Liver (tissue), 9 donors: Measurements from ENCODE around the gene SEPTIN1. TPM values are rescaled to one million over a fixed set of nuclear protein-coding genes. Genes with fewer than 3 reads are reported as not detected.
"Not testable (repeated sequence)": the region's sequence is repeated elsewhere in the genome, so short reads cannot be mapped to it uniquely, and the experiment has no call there.

Source experiments
- DNase-seq: peaks from one replicate; pipeline ENCODE4 v3.0.0-alpha.2; 2017; ENCODE audit warnings: low spot score
- H3K27ac ChIP-seq, 2 donors: one replicate each; pipeline ENCODE4 v1.7.0; 2013; ENCODE audit warnings: inconsistent platforms in 2 of 2, low read length in 2 of 2, control low read depth in 1 of 2, low read depth in 1 of 2, mild to moderate bottlenecking in 1 of 2
- H3K27me3 ChIP-seq, 4 donors: one replicate each; pipeline versions ENCODE4 v1.6.1 to v1.7.0; 2013; ENCODE audit warnings: low read length in 3 of 4, inconsistent platforms in 1 of 4, mild to moderate bottlenecking in 1 of 4, moderate library complexity in 1 of 4; ENCODE audit not compliant: control insufficient read depth in 4 of 4, insufficient read depth in 4 of 4
- H3K36me3 ChIP-seq, 4 donors: one replicate each; pipeline versions ENCODE4 v1.6.1 to v1.7.0; 2013; ENCODE audit warnings: low read length in 3 of 4, mild to moderate bottlenecking in 3 of 4, low read depth in 1 of 4, moderate library complexity in 1 of 4; ENCODE audit not compliant: control insufficient read depth in 4 of 4, insufficient read depth in 3 of 4
- H3K4me1 ChIP-seq, 4 donors: one replicate each; pipeline versions ENCODE4 v1.6.1 to v1.7.0; 2013; ENCODE audit warnings: low read length in 3 of 4, mild to moderate bottlenecking in 3 of 4, moderate library complexity in 1 of 4; ENCODE audit not compliant: control insufficient read depth in 4 of 4, insufficient read depth in 4 of 4
- H3K4me3 ChIP-seq, 3 donors: one replicate each; pipeline versions ENCODE4 v1.6.1 to v1.7.0; 2013; ENCODE audit warnings: low read length in 3 of 3, control low read depth in 1 of 3, low read depth in 1 of 3, mild to moderate bottlenecking in 1 of 3
- H3K9ac ChIP-seq, 2 donors: one replicate each; pipeline ENCODE4 v1.7.0; 2013; ENCODE audit warnings: low read length in 2 of 2, mild to moderate bottlenecking in 2 of 2, moderate library complexity in 2 of 2, control low read depth in 1 of 2, low read depth in 1 of 2
- H3K9me3 ChIP-seq, 4 donors: one replicate each; pipeline versions ENCODE4 v1.6.1 to v1.7.0; 2013; ENCODE audit warnings: low read length in 3 of 4; ENCODE audit not compliant: control insufficient read depth in 4 of 4
- ATF3 ChIP-seq: IDR thresholded peaks from 2 replicates; pipeline ENCODE4 v1.6.1; 2016; ENCODE audit warnings: antibody characterized with exemption
- CTCF ChIP-seq: fragments of 150-350 bp; IDR thresholded peaks from 2 replicates; pipeline ENCODE4 v1.5.1; 2017; ENCODE audit warnings: improper control_type of control experiment, low read depth, low read length; ENCODE audit not compliant: missing input control
- EGR1 ChIP-seq, 2 donors: IDR thresholded peaks; 2 replicates each; pipeline ENCODE4 v1.6.1; 2016 to 2018; ENCODE audit warnings: antibody characterized with exemption in 2 of 2, low read depth in 2 of 2
- FOXA1 ChIP-seq: IDR thresholded peaks from 2 replicates; pipeline ENCODE4 v1.6.1; 2016; ENCODE audit warnings: antibody characterized with exemption
- FOXA2 ChIP-seq: IDR thresholded peaks from 2 replicates; pipeline ENCODE4 v1.6.1; 2016; ENCODE audit warnings: antibody characterized with exemption
- GABPA ChIP-seq, 2 donors: IDR thresholded peaks in 1 of 2; conservative IDR thresholded peaks in 1 of 2; 2 replicates each; pipeline ENCODE4 v1.6.1; 2016; ENCODE audit warnings: antibody characterized with exemption in 2 of 2, mild to moderate bottlenecking in 1 of 2, moderate library complexity in 1 of 2
- HNF4A ChIP-seq, 2 donors: conservative IDR thresholded peaks; 2 replicates each; pipeline ENCODE4 v1.6.1; 2016; ENCODE audit warnings: antibody characterized with exemption in 2 of 2, mild to moderate bottlenecking in 2 of 2
- HNF4G ChIP-seq: IDR thresholded peaks from 2 replicates; pipeline ENCODE4 v1.6.1; 2016; ENCODE audit warnings: antibody characterized with exemption
- JUND ChIP-seq, 2 donors: IDR thresholded peaks; 2 replicates each; pipeline ENCODE4 v1.6.1; 2016; ENCODE audit warnings: antibody characterized with exemption in 2 of 2
- MAX ChIP-seq: IDR thresholded peaks from 2 replicates; pipeline ENCODE4 v1.6.1; 2016; ENCODE audit warnings: antibody characterized with exemption
- NR2F2 ChIP-seq: IDR thresholded peaks from 2 replicates; pipeline ENCODE4 v1.6.1; 2016; ENCODE audit warnings: antibody characterized with exemption
- RAD21 ChIP-seq, 2 donors: IDR thresholded peaks; 2 replicates each; pipeline ENCODE4 v1.6.1; 2016; ENCODE audit warnings: antibody characterized with exemption in 2 of 2, mild to moderate bottlenecking in 2 of 2
- REST ChIP-seq: IDR thresholded peaks from 2 replicates; pipeline ENCODE4 v1.6.1; 2016; ENCODE audit warnings: antibody characterized with exemption, mild to moderate bottlenecking
- RXRA ChIP-seq, 2 donors: IDR thresholded peaks; 2 replicates each; pipeline ENCODE4 v1.6.1; 2017 to 2018; ENCODE audit warnings: antibody characterized with exemption in 2 of 2, mild to moderate bottlenecking in 1 of 2
- SP1 ChIP-seq: IDR thresholded peaks from 2 replicates; pipeline ENCODE4 v1.6.1; 2018; ENCODE audit warnings: antibody characterized with exemption, mild to moderate bottlenecking
- TAF1 ChIP-seq: conservative IDR thresholded peaks from 2 replicates; pipeline ENCODE4 v1.6.1; 2016; ENCODE audit warnings: antibody characterized with exemption, mild to moderate bottlenecking
- ZBTB33 ChIP-seq: IDR thresholded peaks from 2 replicates; pipeline ENCODE4 v1.6.1; 2016; ENCODE audit warnings: antibody characterized with exemption
- WGBS: extraction: QIAGEN DNeasy Blood & Tissue Kit; methylation state at CpG from one replicate; pipeline ENCODE4 v1.1.7; 2013; 5-methylcytosine and 5-hydroxymethylcytosine counted together
- polyA plus RNA-seq, 2 donors: library from polyadenylated mRNA; stranded (reverse) in 1 of 2; unstranded in 1 of 2; fragments of 200-250 nt in 1 of 2; fragments of >200 nt in 1 of 2; fragmentation: Nextera tagmentation in 1 of 2; extraction: Ambion mirVana in 1 of 2; gene quantifications; one replicate each; pipeline versions ENCODE4 v1.2.1 to v1.2.3, GENCODE V29; 2013 to 2015
- total RNA-seq, 2 donors: library from RNA; depleted of rRNA; stranded (reverse); fragments of >200 nt; gene quantifications; one replicate each; pipeline ENCODE4 v1.2.3, GENCODE V29; 2014
- donor health status: healthy.
- donor health status: healthy.
- donor health status: healthy.
- donor health status: healthy.
- donor health status: healthy.

SEPTIN1 gene
- total and polyA plus RNA-seq, 4 donors = 0.42 to 2.8 (median 1.2) TPM

- Histone ChIP-seq H3K36me3 (peaks cover 0 to 3% (median 1%) of the 10 kb centered on the region in 4 donors), H3K27me3 (no peaks in the 10 kb centered on the region), H3K9ac (no peak overlapping the region), H3K27ac (no peak overlapping the region), H3K4me1 (peaks cover 7 to 31% (median 21%) of the 10 kb centered on the region in 4 donors), H3K9me3 (no peaks in the 10 kb centered on the region), H3K4me3 (no peak overlapping the region)
- DNase-seq = no peak
- TF ChIP-seq RXRA (IDR thresholded peaks at IDR 0.05) (no peak), ATF3 (no peak), HNF4G (no peak), CTCF (no peak), ZBTB33 (no peak), GABPA (IDR thresholded peaks at IDR 0.05 in 1 of 2, conservative IDR thresholded peaks at IDR 0.05 in 1 of 2) (no peak), JUND (IDR thresholded peaks at IDR 0.05) (no peak), FOXA2 (no peak), RAD21 (IDR thresholded peaks at IDR 0.05) (no peak), TAF1 (no peak), NR2F2 (no peak), REST (no peak), MAX (no peak), SP1 (no peak), HNF4A (conservative IDR thresholded peaks at IDR 0.05) (no peak), FOXA1 (no peak), EGR1 (IDR thresholded peaks at IDR 0.05; ENCODE audit: low read depth in 2 of 2) (no peak)
- WGBS = 78% methylated on average over 4 of the region's 4 CpGs
These were observed 14.7 kb upstream of the SEPTIN1 start for GRCh38 chr16:30397056-30397455.

GRCh38 chr16:30396627-30397026 lies 14.3 kb upstream of the SEPTIN1 start:
- peaks cover 6 to 28% (median 18%) of the 10 kb centered on the region in 4 donors for H3K4me1 ChIP-seq
- not testable (repeated sequence) for H3K9ac ChIP-seq

More at GRCh38 chr16:30396627-30397026, 14.3 kb upstream of the SEPTIN1 start:
- H3K27me3 ChIP-seq, DNase-seq, H3K27ac ChIP-seq, H3K36me3 ChIP-seq, H3K9me3 ChIP-seq: not testable (repeated sequence)
- H3K4me3 ChIP-seq = peak overlapping the region in 1 of 3 donors; percentile 96
- 82% methylated on average over 4 of the region's 4 CpGs for WGBS
